HG02571 (cell line): ENCODE results near the gene SIRPA.

ENCODE experiments used
- ATAC-seq: cut with Tn5 transposase; IDR thresholded peaks from one replicate; pipeline ENCODE4 v1.9.1; 2021; ENCODE audit warnings: mild to moderate bottlenecking, moderate library complexity; ENCODE audit not compliant: unreplicated experiment

Gene SIRPA

DNA sequence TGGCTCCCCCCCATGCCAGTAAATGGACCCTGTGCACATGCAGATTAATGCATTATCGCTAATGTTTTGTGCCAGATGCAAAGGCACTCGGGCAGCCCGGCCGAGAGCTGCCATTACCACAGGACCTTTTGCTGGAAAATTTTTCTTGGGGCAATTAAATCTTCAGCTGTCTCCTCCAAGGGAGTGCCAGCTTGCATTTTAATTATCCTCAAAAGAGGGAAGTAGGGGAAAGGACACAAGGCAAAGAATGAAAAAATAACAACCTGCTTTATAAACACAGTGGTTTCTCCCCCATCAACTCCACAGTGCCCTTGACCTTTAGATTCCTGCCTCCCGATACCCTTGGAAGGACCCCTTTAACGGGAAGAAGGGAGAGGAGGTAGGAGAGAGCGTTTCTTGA is 50.5 kb downstream of the SIRPA start:
- no peak for ATAC-seq

DNA sequence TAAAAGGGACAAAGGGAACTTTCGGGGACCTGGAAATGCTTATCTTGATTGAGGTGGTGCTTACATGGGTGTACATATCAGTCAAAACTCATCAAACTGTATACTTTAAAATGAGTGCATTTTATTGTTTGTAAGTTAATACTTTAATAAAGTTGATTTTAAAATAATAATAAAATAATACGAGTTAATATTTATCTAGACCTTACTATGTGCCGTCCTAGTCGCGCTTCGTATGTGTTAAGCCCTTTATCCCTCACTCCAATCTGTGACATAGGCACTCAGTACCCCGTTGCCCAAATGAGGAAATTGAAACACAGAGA is 51.2 kb downstream of the SIRPA start:
- no peak for ATAC-seq

DNA sequence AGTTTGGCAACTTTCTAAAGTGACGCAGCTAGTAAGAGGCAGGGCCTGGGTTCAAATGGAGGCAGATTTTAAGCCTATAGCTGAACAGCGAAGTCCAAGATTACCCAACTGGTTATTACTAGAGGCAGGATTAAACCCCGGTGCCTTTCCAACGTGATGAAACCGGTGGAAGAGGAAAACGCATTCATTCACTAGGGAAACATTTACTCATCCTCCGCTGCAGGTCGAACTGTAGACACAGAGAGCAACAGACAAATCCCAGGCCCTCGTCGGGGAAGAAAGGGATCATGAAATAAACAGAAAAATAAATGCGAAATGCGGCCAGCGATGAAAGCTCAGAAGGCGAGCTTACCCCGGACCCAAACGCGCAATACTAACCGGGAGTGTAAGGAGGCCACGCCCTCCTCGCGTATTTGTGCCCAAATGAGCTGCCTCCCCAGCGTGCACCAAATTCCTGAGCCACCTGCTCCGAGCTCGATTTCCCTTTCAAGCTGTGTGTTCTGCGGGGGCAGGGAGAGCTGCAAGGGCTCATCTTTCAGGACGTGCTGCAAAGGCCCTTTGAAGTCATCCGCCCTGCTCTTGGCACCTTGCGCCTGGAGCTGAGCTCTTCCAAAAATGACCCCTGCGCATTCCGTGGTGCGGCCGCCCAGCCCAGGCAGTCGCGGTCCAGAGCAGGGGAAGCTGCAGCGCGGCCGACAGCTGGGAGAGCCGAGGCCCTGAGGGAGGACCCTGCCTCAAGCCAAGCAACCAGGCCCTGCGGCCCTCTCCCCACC is 51.7 kb downstream of the SIRPA start:
- no peak for ATAC-seq

DNA sequence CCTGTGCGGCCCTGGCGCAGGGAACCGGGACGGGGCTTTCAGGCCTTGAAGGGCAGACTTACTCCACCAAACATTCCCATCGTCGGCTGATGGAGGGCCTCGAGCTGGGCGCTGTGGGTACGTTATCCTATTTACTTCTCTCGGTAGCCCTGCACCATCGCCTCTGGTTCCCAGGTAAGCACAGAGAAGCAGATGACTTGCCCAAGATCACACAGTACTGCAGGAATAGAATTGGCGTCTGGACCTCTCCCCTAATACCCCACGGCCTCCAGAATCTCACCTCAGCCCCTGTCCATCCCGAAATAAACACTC is 52.3 kb downstream of the SIRPA start:
- ATAC-seq: no peak

DNA sequence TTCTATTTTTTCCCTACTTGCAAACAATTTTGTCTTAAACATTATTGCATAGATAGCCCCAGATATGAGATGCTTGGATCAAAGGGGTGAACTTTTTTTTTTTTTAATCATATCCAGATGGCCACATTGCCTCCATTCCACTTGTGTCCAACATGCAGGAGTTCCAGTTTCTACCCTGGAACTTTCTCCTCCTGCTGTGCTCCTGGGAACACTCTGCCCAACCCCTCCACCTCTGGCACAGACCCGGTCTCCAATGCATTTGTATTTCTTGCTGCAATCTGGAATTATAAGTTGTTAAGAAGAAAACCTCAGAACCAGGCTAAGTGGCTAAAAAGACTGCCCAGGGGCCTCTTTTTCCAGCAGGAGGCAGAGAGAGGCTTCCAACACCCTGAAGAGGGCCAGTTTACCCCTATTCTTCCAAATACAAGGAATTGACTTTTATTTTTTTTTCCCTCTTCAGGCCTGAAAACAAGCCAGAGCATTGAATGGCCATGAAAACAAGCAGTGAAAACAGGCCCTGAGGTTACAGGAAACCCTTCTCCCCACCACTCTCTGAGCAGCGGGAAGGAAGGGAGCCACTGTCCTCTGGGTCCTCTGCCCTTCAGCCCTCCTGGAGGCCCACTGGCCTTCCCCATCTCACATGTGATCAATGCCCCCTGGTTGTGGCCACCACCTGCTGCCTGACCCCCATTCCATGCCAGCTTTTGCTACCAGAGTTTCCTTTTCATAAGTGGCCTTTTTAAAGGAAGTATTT is 54.3 kb downstream of the SIRPA start:
- no peak for ATAC-seq

DNA sequence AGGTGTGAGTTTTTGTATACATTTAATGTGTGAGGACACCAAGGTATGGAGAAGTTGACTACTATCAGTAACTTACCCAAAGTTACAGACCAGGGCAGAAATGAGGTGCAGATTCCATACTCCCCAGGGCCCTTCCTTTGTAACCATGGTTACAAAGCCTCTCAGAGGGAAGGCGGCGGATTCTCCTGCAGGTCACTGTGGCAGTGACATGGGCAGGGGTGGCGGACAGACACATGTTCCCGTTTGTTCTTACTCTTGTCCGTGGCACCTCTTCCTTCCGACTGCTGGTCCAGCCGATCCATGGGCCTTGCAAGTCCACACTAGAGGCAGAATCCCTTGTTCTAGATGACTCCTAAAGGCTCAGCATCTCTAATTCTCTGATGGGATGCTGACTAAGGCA is 55.6 kb downstream of the SIRPA start:
- ATAC-seq: no peak

DNA sequence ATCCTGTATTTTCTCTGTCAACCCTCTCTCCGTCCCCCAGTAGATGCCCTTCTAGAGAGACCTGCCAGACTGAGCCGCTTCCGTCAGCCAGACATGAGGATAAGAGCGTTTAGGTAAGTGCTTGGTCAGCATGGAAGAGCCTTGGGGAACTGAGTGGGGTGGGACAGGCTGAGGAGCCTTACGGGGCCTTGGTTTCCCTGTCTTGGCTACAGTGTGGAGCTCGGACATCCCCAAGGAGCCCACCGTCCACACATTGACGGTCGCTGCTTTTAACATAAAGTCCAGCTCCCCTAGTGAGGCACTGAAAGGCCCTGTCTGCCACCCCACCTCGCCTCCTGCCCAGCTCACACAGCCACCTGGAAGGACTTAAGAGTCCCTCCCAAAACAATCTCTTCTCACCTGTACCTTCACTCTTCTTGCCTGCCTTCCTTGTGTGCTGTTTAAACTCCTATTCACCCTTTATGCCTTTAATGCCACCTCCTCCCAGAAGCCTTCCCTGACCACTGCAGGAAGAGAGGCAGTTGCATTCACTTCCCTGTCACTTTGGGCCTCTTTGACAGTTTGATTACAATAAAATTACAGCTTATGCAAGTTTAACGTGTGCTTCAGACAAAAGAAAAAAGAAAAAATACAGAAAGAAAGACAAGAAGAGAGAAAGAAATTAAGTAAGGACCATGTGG is 56.4 kb downstream of the SIRPA start:
- no peak for ATAC-seq

DNA sequence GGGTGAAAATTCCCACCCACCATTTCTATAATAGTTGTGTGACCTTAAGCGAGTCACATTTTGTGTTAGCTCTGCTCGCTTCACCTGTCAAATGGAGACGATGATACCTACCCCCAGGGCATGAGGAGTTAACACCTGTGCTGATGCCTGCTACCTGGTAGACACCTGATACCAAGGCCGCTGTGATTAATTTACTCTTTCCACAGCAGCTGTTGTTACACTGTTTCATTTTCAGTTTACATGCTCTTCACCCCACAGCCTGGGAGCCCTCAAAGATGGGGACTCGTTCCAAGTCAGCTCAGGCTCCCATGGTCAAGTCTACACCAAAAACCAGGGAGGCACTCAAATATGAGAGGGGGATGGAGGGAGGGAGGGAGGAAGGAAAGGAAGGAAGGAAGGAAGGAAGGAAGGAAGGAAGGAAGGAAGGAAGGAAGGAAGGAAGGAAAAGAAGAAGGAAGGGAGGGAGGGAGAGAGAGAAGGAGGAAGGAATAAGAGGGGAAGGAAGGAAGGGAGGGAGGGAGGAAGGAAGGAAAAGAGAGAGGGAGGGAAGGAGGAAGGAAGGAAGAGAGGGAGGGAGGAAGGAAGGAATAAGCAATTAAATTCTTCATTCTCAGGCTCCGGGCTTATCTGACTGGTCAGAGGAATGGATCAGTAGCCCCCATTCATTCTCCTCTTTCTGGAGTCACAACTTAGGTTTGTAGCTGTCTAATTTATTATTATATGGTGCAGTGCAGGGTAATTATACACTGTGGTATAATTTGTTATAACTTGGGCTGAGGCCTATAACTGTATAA is 57.7 kb downstream of the SIRPA start:
- ATAC-seq: peak; percentile 61

DNA sequence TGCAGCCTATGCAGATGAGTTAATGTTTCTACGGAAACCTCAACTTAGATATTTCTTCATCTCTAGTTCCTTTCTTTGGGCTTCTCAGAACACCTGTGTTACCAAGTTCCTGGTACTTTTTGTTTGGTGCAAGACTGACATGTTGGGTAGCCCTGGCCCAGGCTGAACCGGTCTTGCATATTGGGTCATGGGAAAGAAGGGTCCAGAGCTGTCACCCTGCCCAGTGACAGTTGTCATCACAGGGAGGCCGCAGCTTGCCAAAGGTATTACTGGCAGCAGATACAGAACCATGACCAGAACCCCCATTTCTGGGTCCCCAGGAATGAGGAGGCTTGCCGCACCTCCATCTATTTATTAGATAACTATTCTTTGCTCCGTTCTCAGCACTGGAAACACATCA is 58.4 kb downstream of the SIRPA start:
- ATAC-seq: no peak

DNA sequence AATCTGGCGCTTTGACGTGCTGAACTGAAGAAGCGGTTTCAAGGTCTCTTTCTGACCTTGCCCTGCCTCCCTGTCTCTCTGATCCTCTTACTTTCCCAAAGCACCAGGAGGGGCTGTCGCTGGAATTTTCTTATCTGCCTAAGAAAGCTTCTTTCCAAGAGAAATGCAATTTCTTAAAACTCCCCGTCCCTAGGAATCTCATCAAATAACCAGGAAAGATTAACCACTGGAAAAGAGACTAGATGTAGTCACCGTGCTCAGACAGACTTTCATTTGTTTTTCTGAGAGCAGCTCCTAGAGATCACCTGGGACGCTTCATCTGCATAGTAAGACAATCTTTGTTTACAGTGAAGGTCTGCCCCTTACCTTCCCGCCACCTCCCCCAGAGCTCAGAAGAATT is 60.0 kb downstream of the SIRPA start:
- no peak for ATAC-seq

DNA sequence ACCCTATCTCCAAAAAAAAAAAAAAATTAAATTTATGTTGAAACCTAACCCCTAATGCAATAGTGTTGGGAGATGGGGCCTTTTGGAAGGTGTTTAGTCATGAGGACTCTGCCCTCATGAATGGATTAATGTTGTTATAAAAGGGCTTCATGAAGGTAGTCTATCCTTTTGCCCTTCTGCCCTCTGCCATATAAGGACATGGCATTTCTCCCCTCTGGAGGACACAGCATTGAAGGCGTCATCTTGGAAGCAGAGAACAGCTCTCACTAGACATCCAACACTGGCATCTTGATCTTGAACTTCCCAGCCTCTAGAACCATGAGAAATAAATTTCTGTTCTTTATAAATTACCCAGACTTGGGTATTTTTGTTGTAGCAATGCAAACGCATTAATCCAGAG is 63.2 kb downstream of the SIRPA start:
- ATAC-seq: no peak

DNA sequence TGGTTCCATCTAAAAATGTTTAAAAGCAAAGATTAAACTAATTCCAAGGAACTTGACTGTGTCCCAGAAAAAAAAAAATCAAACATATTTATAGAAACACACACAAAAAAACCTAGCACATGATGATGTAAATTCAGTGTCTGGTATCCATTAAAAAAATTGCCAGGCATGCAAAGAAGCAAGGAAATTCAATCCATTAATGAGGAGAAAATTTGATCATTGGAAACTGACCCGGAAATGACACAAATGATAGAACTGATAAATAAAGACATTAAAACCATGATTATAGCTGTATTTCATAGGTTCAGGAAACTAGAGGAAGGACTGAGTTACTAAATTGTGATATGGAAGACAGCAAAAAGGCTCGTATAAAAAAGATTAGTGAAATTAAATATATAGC is 63.9 kb downstream of the SIRPA start:
- ATAC-seq: no peak

DNA sequence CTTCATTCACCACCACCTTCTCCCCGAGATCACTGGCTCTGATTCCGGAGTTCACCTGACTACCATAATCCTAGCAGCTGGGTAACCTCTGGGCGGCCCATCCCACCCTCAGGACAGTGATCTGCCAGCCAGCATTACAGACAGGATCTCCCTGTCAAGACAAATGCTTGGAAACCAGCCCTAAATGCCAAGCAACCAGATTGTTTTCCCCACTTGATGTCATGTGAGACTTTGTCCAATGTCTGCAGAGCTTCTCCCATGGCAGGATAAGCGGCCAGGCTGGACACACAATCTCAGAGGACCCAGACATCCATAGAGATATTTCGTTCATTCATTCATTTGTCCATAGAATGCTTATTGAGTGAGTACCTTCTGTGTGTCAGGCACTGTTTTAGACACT is 66.2 kb downstream of the SIRPA start:
- ATAC-seq: no peak

DNA sequence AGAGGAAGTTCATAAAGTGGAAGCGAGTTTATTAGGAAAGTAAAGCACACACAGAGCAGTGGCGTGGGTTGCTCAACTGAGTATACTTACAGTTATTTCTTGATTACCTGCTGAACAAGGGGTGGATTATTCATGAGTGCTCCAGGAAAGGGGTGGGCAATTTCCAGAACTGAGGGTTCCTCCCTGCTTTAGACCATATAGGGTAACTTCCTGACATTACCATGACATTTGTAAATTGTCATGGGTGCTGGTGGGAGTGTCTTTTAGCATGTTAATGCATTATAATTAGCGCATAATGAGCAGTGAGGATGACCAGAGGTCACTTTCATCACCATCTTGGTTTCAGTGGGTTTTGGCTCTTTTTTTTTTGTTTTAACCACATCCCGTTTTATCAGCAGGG is 68.9 kb downstream of the SIRPA start:
- no peak for ATAC-seq

DNA sequence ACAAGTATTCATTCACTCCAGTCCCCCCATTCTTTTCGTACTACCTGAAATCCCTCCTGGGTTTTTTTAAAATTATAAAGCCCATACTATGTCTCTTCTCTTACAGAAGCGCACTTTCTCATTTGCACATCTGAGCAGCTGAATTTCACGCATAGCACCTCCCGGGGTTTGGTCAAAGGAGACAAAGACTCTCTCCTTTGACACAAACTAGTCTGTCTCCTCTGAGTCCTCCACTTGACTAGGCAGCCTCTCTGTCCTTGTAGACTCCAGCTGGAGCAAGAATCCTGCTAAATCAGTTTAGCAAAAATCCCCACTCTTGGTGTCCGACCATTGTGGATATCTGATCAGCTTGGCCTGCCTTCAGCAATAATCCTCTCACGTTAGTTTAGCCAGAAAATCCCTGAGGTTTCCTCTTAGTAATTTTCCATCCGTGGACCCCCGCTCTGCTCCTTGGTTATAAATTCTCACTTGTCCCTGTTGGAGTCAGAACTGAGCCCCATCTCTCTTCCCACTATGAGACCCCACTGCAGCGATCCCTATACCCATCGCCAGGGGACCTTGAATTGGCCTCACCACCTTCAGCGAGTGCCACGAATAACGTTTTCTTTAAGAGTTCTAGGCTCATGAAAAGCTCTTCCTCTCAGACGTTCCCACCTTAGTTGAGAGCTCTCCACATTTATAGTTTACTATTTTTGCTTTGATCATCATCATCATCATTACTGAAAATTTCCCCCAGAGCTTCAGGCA is 69.6 kb downstream of the SIRPA start:
- ATAC-seq: no peak

DNA sequence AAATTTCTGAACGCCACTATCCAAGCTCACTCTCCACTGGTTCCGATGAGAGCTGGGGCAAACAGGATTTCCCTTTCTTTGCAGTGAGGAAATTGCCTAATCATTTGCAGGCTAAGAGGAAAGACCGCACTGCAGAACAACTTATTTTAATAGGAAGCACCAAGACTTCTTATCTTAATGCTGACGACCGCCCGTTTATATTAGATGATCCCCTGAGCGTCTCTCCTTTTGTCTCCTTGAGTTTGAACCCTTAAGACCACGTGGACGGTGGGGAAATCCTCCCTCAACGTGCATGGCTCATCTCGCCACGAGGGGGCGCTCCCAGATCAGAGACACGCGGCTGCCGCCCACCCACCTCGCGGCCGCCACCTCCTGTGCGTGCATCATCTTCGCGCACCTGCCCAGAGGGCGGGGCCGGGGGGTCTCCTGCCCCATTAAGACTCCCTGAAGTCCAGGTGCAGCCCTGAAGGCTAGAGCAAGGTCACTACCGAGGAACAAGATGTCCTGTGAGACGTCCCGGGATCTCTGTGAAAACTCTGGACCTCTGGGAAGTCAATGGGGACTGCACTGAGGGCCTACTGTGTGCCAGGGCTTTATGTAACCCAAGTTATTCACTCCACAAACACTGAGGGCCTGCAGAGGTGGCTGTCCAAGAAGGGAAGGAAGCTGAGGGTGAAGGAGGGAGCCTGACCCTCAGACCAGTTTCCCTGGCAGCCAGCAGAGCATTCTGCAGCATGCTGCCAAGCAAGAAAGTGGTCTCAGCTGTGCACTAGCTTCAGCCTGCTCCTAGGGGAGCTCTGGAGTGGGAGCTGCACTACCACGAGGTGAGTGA is 70.5 kb downstream of the SIRPA start:
- no peak for ATAC-seq

DNA sequence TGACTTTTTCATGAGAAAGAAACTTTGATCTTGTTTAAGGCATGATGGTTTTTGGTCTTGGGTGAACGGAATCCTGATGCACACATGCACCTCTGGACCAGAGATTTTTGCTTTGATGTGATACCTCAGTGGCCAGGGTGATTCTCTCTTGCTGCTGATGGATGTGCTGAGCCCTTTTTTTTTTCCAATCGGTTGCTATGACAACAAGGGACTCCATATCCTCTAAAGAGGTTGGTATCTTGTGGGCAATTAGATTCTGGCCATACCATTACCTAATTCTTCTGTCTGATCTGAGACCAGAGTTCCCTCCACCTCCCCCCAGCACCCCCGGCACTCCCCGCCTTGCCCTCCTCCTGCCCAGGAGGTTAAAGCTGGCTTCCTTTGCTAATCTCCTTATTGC is 73.8 kb downstream of the SIRPA start:
- no peak for ATAC-seq

DNA sequence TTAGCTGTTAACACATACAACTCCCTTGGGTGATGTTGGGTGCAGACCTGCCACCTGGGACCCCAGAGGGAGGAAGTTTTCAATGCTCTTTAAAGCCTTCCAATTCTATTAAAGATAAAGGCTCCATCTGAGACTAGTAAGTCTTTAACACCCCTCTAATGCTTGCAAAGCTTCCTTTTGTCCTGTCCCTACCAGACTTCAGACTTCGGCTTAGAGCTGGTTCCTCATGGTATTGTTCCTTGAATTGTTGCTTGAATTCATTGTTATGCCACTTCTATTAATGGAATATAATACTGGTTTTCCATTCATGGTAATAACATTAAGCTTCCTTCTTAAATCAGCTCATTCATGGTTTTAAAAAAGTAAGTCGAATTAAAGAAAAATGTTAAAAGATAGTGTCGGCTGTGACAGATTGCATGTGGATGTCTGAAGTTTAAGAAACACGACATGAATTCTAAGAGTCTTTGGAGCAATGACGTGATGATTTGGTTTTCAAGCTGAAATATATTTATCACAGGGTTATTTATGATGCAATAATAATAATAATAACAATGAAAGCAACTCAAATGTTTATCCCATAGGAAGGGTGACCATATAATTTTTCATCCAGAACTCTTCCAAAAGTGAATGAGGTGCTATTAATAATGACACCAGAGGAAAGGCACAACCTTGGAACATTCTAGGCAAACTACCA is 76.8 kb downstream of the SIRPA start:
- ATAC-seq: no peak
